Endodermal cell (in vitro differentiated cells): ENCODE measurements around the gene SHANK1. TPM values are rescaled to one million over a fixed set of nuclear protein-coding genes. Genes with fewer than 3 reads are reported as not detected.
A peak's percentile ranks its signal among the peaks of the same experiment; 100 is the strongest.

Experiments used
- DNase-seq: peaks from one replicate; pipeline ENCODE4 v3.0.0-alpha.2; 2017
- H3K27ac ChIP-seq: 2 replicates; pipeline ENCODE4 v1.5.1; 2013; ENCODE audit warnings: mild to moderate bottlenecking, low read depth, low read length, moderate library complexity
- H3K27me3 ChIP-seq: 2 replicates; pipeline ENCODE4 v1.6.1; 2013; ENCODE audit warnings: mild to moderate bottlenecking, low read length, moderate library complexity; ENCODE audit not compliant: insufficient read depth, control insufficient read depth, poor library complexity, severe bottlenecking
- H3K36me3 ChIP-seq: 2 replicates; pipeline ENCODE4 v1.7.0; 2013; ENCODE audit warnings: mild to moderate bottlenecking, low read length, moderate library complexity; ENCODE audit not compliant: control insufficient read depth, insufficient read depth
- H3K4me1 ChIP-seq: one replicate; pipeline ENCODE4 v1.7.0; 2013; ENCODE audit warnings: low read length; ENCODE audit not compliant: control insufficient read depth, insufficient read depth
- H3K4me3 ChIP-seq: 2 replicates; pipeline ENCODE4 v1.5.1; 2013; ENCODE audit warnings: mild to moderate bottlenecking, low read length, moderate library complexity
- H3K9ac ChIP-seq: 2 replicates; pipeline ENCODE4 v1.6.1; 2013; ENCODE audit warnings: mild to moderate bottlenecking, low read length, moderate library complexity; ENCODE audit not compliant: poor library complexity, severe bottlenecking; ENCODE audit errors: extremely low read depth
- H3K9me3 ChIP-seq: 2 replicates; pipeline ENCODE4 v1.6.1; 2013; ENCODE audit warnings: mild to moderate bottlenecking, low read length, moderate library complexity; ENCODE audit not compliant: control insufficient read depth
- H3K27ac Mint-ChIP-seq: 2 replicates; pipeline ENCODE4 v1.8.0; 2020; ENCODE audit warnings: mixed read lengths
- H3K27me3 Mint-ChIP-seq: 2 replicates; pipeline ENCODE4 v1.8.0; 2021; ENCODE audit warnings: mild to moderate bottlenecking, mixed read lengths; ENCODE audit not compliant: insufficient read depth
- H3K36me3 Mint-ChIP-seq: 2 replicates; pipeline ENCODE4 v1.8.0; 2020; ENCODE audit warnings: low read depth, mixed read lengths
- H3K4me1 Mint-ChIP-seq: 2 replicates; pipeline ENCODE4 v1.8.0; 2020; ENCODE audit warnings: mixed read lengths
- H3K4me3 Mint-ChIP-seq: 2 replicates; pipeline ENCODE4 v1.8.0; 2020; ENCODE audit warnings: mild to moderate bottlenecking, moderate library complexity, mixed read lengths
- H3K9me3 Mint-ChIP-seq: 2 replicates; pipeline ENCODE4 v1.8.0; 2020; ENCODE audit warnings: mild to moderate bottlenecking, mixed read lengths
- WGBS, 2 experiments: methylation state at CpG; one replicate each; pipeline versions ENCODE4 v1.1.5 to v1.1.7; 2013; ENCODE audit warnings: missing lambda C conversion rate in 2 of 2, mixed read lengths in 1 of 2; ENCODE audit not compliant: insufficient coverage in 1 of 2, insufficient read length in 1 of 2; 5-methylcytosine and 5-hydroxymethylcytosine counted together
- total RNA-seq, 2 donors: library from RNA; stranded (reverse); fragmentation: NEBNext Ultra II Directional in 1 of 2; extraction: Animal tissue kit (Norgen Biotek cat#: 25700) in 1 of 2; gene quantifications; 2 replicates in 1 of 2; 3 replicates in 1 of 2; pipeline ENCODE4 v1.2.1, GENCODE V29; 2021
- TF ChIP-seq, protein P1 (sequence below): fragments of 200-600 bp; sonication (generic); conservative IDR thresholded peaks from 2 replicates; pipeline ENCODE4 v1.5.0; 2021; ENCODE audit warnings: antibody characterized with exemption, mild to moderate bottlenecking

SHANK1 gene
- total RNA-seq, 2 donors from 2014 or later: 1.6 to 1.9 TPM

DNA sequence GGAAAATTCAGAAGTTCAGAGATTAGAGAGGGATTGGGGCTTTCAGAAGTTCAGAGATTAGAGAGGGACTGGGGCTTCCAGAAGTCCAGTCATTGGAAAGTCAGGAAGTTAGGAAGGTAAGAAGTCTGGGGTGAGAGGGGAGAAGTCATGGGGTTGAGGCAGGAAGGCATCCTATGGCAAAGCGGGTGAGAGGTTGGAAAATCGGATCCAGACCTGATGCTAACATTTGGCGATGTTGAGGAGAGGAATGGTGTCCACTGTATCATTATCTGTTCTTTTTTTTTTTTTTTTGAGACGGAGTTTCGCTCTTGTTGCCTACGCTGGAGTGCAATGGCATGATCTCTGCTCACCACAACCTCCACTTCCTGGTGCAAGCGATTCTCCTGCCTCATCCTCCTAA lies 91.1 kb downstream of the SHANK1 start:
- no peak overlapping the region for H3K27ac Mint-ChIP-seq
- Histone ChIP-seq H3K27me3 (no peaks in the 10 kb centered on the region), H3K36me3 (no peaks in the 10 kb centered on the region), H3K4me1 (no peaks in the 10 kb centered on the region), H3K9me3 (peaks cover 2% of the 10 kb centered on the region), H3K4me3 (no peak overlapping the region), H3K27ac (no peak overlapping the region), H3K9ac (no peak overlapping the region)
- peak; percentile 5 for DNase-seq
- H3K9me3 Mint-ChIP-seq: peaks cover 6% of the 10 kb centered on the region
- peaks cover 22% of the 10 kb centered on the region for H3K27me3 Mint-ChIP-seq
- no peaks in the 10 kb centered on the region for H3K36me3 Mint-ChIP-seq
- H3K4me3 Mint-ChIP-seq: no peak overlapping the region
- 88 to 96% methylated on average over 4 to 6 of the region's 7 CpGs for WGBS, 2 experiments
- TF ChIP-seq, protein P1, sequence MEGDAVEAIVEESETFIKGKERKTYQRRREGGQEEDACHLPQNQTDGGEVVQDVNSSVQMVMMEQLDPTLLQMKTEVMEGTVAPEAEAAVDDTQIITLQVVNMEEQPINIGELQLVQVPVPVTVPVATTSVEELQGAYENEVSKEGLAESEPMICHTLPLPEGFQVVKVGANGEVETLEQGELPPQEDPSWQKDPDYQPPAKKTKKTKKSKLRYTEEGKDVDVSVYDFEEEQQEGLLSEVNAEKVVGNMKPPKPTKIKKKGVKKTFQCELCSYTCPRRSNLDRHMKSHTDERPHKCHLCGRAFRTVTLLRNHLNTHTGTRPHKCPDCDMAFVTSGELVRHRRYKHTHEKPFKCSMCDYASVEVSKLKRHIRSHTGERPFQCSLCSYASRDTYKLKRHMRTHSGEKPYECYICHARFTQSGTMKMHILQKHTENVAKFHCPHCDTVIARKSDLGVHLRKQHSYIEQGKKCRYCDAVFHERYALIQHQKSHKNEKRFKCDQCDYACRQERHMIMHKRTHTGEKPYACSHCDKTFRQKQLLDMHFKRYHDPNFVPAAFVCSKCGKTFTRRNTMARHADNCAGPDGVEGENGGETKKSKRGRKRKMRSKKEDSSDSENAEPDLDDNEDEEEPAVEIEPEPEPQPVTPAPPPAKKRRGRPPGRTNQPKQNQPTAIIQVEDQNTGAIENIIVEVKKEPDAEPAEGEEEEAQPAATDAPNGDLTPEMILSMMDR: no peak
- no peaks in the 10 kb centered on the region for H3K4me1 Mint-ChIP-seq

DNA sequence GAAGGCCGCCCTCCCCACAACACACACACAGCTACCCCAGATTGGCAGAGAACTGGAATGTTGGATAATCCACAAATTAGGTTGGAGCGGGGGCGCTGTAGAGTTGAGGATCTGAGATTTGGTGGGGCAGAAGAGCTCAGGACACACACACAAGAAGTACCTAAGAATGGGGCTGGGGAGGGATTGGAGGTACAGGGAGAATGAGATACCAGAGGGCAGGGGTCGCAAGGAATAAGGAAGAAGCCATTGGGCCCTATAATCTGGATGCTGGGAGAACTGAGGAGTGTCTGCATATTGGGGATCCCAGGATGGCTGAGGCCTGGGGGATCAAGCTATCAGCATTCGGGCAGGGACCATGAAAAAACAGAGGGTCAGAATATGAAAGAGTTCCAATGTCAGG lies 91.5 kb downstream of the SHANK1 start:
- H3K36me3 ChIP-seq: no peaks in the 10 kb centered on the region
- TF ChIP-seq, protein P1: no peak
- Mint-ChIP-seq H3K4me3 (no peak overlapping the region), H3K27ac (no peak overlapping the region), H3K27me3 (peaks cover 20% of the 10 kb centered on the region), H3K36me3 (no peaks in the 10 kb centered on the region), H3K9me3 (peaks cover 2% of the 10 kb centered on the region), H3K4me1 (no peaks in the 10 kb centered on the region)
- H3K4me1 ChIP-seq: no peaks in the 10 kb centered on the region
- WGBS, 2 experiments: 88 to 89% methylated on average over 3 to 4 of the region's 5 CpGs
- H3K27me3 ChIP-seq: no peaks in the 10 kb centered on the region
- peak; percentile 45 for DNase-seq
- no peak overlapping the region for H3K4me3 ChIP-seq
- no peak overlapping the region for H3K9ac ChIP-seq
- H3K27ac ChIP-seq: no peak overlapping the region
- H3K9me3 ChIP-seq: no peaks in the 10 kb centered on the region

DNA sequence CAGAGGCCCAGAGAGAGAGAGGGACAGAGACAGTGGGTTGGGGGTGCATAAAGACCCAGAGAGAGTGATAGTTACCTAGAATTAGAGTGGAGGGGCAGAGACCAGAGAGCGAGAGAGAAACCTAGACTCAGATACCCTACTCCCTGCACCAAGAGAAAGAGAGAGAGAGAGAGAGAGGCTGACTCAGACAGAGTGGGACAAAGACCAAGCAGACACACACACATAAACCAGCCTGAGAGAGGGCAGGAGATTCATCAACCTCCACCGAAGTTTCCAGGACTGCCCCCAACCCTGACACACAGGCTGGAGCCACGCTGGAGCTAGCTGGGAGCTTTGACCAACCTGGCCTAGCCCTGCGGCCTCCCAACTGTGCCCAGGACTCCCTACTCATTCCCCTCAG lies 92.8 kb downstream of the SHANK1 start:
- Histone ChIP-seq H3K4me3 (no peak overlapping the region), H3K36me3 (no peaks in the 10 kb centered on the region), H3K27me3 (no peaks in the 10 kb centered on the region), H3K9ac (no peak overlapping the region), H3K4me1 (no peaks in the 10 kb centered on the region), H3K27ac (no peak overlapping the region), H3K9me3 (no peaks in the 10 kb centered on the region)
- TF ChIP-seq, protein P1: no peak
- no peak overlapping the region for H3K27ac Mint-ChIP-seq
- no peaks in the 10 kb centered on the region for H3K9me3 Mint-ChIP-seq
- H3K36me3 Mint-ChIP-seq: no peaks in the 10 kb centered on the region
- peak; percentile 22 for DNase-seq
- peaks cover 15% of the 10 kb centered on the region for H3K27me3 Mint-ChIP-seq
- 66 to 71% methylated on average over 3 of the region's 4 CpGs for WGBS, 2 experiments
- no peaks in the 10 kb centered on the region for H3K4me1 Mint-ChIP-seq
- no peak overlapping the region for H3K4me3 Mint-ChIP-seq
